K562 (cell line): ENCODE measurements around the gene OR2H2.

ENCODE experiments used
- HNRNPUL1 ChIP-seq: fragments of 200-400 bp; formaldehyde crosslinking; IDR thresholded peaks from 2 replicates; pipeline ENCODE4 v1.6.1; 2017; ENCODE audit warnings: low read length
- NR3C1 ChIP-seq: sonication (generic); formaldehyde crosslinking; IDR thresholded peaks from 2 replicates; pipeline ENCODE4 v1.8.1; 2022; ENCODE audit warnings: missing genetic modification reagents
- SAP30 ChIP-seq: fragments of 200-600 bp; sonication (generic); IDR thresholded peaks from 2 replicates; pipeline ENCODE4 v1.6.1; 2012; ENCODE audit warnings: borderline replicate concordance, low read depth, mild to moderate bottlenecking, moderate library complexity, low read length, control low read depth, inconsistent platforms; ENCODE audit not compliant: insufficient read depth, poor library complexity, severe bottlenecking
- TF ChIP-seq, protein P1 (sequence below), 3 experiments: IDR thresholded peaks in 2 of 3; conservative IDR thresholded peaks in 1 of 3; 2 replicates each; pipeline ENCODE4 v1.5.1; 2011 to 2012; ENCODE audit warnings: low read length in 3 of 3, mild to moderate bottlenecking in 3 of 3, control low read depth in 2 of 3, improper control_type of control experiment in 1 of 3, inconsistent platforms in 1 of 3, low read depth in 1 of 3, mixed read lengths in 1 of 3, moderate library complexity in 1 of 3; ENCODE audit not compliant: insufficient read depth in 2 of 3
- TF ChIP-seq, protein P2 (sequence below): sonication (generic); formaldehyde crosslinking; IDR thresholded peaks from 2 replicates; pipeline ENCODE4 v1.8.1; 2022; ENCODE audit warnings: missing genetic modification reagents
- TF ChIP-seq, protein P3 (sequence below): fragments of 200-600 bp; sonication (generic); IDR thresholded peaks from one replicate; pipeline ENCODE4 v1.6.1; 2012; ENCODE audit warnings: mild to moderate bottlenecking, low read depth, low read length, inconsistent platforms
- TF ChIP-seq, protein P4 (sequence below): fragments of 250-450 bp; sonication (Bioruptor Pico); IDR thresholded peaks from 2 replicates; pipeline ENCODE4 v1.5.0; 2021; ENCODE audit warnings: mild to moderate bottlenecking, borderline replicate concordance
- TF ChIP-seq, protein P5 (sequence below): fragments of 200-400 bp; formaldehyde crosslinking; IDR thresholded peaks from 2 replicates; pipeline ENCODE4 v1.6.1; 2017; ENCODE audit warnings: mild to moderate bottlenecking, low read depth, low read length, moderate library complexity

DNA sequence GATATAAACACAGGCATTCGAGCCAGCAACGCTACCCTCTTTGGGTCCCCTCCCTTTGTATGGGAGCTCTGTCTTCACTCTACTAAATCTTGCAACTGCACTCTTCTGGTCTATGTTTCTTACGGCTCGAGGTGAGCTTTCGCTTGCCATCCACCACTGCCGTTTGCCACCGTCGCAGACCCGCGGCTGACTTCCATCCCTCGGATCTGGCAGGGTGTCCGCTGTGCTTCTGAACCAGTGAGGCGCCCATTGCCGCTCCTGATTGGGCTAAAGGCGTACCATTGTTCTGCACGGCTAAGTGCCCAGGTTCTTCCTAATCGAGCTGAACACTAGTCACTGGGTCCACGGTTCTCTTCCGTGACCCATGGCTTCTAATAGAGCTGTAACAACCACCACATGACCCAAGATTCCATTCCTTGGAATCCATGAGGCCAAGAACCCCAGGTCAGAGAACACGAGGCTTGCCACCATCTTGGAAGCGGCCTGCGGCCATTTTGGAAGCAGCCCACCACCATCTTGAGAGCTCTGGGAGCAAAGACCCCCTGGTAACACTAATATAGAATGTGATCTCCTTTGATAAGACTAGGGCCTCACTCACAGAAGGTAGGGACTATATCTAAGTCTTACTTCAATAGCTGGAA is 26.4 kb upstream of the OR2H2 start:
- TF ChIP-seq, protein P1, sequence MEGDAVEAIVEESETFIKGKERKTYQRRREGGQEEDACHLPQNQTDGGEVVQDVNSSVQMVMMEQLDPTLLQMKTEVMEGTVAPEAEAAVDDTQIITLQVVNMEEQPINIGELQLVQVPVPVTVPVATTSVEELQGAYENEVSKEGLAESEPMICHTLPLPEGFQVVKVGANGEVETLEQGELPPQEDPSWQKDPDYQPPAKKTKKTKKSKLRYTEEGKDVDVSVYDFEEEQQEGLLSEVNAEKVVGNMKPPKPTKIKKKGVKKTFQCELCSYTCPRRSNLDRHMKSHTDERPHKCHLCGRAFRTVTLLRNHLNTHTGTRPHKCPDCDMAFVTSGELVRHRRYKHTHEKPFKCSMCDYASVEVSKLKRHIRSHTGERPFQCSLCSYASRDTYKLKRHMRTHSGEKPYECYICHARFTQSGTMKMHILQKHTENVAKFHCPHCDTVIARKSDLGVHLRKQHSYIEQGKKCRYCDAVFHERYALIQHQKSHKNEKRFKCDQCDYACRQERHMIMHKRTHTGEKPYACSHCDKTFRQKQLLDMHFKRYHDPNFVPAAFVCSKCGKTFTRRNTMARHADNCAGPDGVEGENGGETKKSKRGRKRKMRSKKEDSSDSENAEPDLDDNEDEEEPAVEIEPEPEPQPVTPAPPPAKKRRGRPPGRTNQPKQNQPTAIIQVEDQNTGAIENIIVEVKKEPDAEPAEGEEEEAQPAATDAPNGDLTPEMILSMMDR (IDR thresholded peaks at IDR 0.05 in 2 of 3, conservative IDR thresholded peaks at IDR 0.05 in 1 of 3; ENCODE audit: insufficient read depth in 2 of 3, low read depth in 1 of 3, low read length in 3 of 3): no peak
- TF ChIP-seq, protein P2, sequence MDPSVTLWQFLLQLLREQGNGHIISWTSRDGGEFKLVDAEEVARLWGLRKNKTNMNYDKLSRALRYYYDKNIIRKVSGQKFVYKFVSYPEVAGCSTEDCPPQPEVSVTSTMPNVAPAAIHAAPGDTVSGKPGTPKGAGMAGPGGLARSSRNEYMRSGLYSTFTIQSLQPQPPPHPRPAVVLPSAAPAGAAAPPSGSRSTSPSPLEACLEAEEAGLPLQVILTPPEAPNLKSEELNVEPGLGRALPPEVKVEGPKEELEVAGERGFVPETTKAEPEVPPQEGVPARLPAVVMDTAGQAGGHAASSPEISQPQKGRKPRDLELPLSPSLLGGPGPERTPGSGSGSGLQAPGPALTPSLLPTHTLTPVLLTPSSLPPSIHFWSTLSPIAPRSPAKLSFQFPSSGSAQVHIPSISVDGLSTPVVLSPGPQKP (CRISPR knock-in tag): no peak
- TF ChIP-seq NR3C1: no peak
- TF ChIP-seq, protein P3, sequence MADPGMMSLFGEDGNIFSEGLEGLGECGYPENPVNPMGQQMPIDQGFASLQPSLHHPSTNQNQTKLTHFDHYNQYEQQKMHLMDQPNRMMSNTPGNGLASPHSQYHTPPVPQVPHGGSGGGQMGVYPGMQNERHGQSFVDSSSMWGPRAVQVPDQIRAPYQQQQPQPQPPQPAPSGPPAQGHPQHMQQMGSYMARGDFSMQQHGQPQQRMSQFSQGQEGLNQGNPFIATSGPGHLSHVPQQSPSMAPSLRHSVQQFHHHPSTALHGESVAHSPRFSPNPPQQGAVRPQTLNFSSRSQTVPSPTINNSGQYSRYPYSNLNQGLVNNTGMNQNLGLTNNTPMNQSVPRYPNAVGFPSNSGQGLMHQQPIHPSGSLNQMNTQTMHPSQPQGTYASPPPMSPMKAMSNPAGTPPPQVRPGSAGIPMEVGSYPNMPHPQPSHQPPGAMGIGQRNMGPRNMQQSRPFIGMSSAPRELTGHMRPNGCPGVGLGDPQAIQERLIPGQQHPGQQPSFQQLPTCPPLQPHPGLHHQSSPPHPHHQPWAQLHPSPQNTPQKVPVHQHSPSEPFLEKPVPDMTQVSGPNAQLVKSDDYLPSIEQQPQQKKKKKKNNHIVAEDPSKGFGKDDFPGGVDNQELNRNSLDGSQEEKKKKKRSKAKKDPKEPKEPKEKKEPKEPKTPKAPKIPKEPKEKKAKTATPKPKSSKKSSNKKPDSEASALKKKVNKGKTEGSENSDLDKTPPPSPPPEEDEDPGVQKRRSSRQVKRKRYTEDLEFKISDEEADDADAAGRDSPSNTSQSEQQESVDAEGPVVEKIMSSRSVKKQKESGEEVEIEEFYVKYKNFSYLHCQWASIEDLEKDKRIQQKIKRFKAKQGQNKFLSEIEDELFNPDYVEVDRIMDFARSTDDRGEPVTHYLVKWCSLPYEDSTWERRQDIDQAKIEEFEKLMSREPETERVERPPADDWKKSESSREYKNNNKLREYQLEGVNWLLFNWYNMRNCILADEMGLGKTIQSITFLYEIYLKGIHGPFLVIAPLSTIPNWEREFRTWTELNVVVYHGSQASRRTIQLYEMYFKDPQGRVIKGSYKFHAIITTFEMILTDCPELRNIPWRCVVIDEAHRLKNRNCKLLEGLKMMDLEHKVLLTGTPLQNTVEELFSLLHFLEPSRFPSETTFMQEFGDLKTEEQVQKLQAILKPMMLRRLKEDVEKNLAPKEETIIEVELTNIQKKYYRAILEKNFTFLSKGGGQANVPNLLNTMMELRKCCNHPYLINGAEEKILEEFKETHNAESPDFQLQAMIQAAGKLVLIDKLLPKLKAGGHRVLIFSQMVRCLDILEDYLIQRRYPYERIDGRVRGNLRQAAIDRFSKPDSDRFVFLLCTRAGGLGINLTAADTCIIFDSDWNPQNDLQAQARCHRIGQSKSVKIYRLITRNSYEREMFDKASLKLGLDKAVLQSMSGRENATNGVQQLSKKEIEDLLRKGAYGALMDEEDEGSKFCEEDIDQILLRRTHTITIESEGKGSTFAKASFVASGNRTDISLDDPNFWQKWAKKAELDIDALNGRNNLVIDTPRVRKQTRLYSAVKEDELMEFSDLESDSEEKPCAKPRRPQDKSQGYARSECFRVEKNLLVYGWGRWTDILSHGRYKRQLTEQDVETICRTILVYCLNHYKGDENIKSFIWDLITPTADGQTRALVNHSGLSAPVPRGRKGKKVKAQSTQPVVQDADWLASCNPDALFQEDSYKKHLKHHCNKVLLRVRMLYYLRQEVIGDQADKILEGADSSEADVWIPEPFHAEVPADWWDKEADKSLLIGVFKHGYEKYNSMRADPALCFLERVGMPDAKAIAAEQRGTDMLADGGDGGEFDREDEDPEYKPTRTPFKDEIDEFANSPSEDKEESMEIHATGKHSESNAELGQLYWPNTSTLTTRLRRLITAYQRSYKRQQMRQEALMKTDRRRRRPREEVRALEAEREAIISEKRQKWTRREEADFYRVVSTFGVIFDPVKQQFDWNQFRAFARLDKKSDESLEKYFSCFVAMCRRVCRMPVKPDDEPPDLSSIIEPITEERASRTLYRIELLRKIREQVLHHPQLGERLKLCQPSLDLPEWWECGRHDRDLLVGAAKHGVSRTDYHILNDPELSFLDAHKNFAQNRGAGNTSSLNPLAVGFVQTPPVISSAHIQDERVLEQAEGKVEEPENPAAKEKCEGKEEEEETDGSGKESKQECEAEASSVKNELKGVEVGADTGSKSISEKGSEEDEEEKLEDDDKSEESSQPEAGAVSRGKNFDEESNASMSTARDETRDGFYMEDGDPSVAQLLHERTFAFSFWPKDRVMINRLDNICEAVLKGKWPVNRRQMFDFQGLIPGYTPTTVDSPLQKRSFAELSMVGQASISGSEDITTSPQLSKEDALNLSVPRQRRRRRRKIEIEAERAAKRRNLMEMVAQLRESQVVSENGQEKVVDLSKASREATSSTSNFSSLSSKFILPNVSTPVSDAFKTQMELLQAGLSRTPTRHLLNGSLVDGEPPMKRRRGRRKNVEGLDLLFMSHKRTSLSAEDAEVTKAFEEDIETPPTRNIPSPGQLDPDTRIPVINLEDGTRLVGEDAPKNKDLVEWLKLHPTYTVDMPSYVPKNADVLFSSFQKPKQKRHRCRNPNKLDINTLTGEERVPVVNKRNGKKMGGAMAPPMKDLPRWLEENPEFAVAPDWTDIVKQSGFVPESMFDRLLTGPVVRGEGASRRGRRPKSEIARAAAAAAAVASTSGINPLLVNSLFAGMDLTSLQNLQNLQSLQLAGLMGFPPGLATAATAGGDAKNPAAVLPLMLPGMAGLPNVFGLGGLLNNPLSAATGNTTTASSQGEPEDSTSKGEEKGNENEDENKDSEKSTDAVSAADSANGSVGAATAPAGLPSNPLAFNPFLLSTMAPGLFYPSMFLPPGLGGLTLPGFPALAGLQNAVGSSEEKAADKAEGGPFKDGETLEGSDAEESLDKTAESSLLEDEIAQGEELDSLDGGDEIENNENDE: no peak
- TF ChIP-seq SAP30: no peak
- TF ChIP-seq, protein P4, sequence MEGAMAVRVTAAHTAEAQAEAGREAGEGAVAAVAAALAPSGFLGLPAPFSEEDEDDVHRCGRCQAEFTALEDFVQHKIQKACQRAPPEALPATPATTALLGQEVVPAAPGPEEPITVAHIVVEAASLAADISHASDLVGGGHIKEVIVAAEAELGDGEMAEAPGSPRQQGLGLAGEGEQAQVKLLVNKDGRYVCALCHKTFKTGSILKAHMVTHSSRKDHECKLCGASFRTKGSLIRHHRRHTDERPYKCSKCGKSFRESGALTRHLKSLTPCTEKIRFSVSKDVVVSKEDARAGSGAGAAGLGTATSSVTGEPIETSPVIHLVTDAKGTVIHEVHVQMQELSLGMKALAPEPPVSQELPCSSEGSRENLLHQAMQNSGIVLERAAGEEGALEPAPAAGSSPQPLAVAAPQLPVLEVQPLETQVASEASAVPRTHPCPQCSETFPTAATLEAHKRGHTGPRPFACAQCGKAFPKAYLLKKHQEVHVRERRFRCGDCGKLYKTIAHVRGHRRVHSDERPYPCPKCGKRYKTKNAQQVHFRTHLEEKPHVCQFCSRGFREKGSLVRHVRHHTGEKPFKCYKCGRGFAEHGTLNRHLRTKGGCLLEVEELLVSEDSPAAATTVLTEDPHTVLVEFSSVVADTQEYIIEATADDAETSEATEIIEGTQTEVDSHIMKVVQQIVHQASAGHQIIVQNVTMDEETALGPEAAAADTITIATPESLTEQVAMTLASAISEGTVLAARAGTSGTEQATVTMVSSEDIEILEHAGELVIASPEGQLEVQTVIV (CRISPR knock-in tag): no peak
- TF ChIP-seq, protein P5, sequence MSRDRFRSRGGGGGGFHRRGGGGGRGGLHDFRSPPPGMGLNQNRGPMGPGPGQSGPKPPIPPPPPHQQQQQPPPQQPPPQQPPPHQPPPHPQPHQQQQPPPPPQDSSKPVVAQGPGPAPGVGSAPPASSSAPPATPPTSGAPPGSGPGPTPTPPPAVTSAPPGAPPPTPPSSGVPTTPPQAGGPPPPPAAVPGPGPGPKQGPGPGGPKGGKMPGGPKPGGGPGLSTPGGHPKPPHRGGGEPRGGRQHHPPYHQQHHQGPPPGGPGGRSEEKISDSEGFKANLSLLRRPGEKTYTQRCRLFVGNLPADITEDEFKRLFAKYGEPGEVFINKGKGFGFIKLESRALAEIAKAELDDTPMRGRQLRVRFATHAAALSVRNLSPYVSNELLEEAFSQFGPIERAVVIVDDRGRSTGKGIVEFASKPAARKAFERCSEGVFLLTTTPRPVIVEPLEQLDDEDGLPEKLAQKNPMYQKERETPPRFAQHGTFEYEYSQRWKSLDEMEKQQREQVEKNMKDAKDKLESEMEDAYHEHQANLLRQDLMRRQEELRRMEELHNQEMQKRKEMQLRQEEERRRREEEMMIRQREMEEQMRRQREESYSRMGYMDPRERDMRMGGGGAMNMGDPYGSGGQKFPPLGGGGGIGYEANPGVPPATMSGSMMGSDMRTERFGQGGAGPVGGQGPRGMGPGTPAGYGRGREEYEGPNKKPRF: no peak
- TF ChIP-seq HNRNPUL1: no peak
